HG03354 (cell line): ENCODE measurements around the gene RNF34.
A peak's percentile ranks its signal among the peaks of the same experiment; 100 is the strongest.
"Not testable (repeated sequence)": the region's sequence is repeated elsewhere in the genome, so short reads cannot be mapped to it uniquely, and the experiment has no call there.

ENCODE experiments used
- ATAC-seq: cut with Tn5 transposase; IDR thresholded peaks from one replicate; pipeline ENCODE4 v1.9.1; 2021; ENCODE audit warnings: mild to moderate bottlenecking; ENCODE audit not compliant: unreplicated experiment, poor library complexity, severe bottlenecking

The RNF34 gene

GRCh38 chr12:121384891-121385290 lies 15.0 kb upstream of the RNF34 start:
- ATAC-seq = not testable (repeated sequence)

GRCh38 chr12:121388421-121388981 lies 11.4 kb upstream of the RNF34 start:
- ATAC-seq = no peak

- ATAC-seq = no peak
Observed at GRCh38 chr12:121390856-121391255, 9.1 kb upstream of the RNF34 start.

GRCh38 chr12:121391619-121392324 lies 8.1 kb upstream of the RNF34 start:
- peak; percentile 47 for ATAC-seq

GRCh38 chr12:121392325-121392716 lies 7.6 kb upstream of the RNF34 start:
- no peak for ATAC-seq

- ATAC-seq = no peak
Observed at GRCh38 chr12:121397521-121397920, 2.4 kb upstream of the RNF34 start.

- no peak for ATAC-seq
Observed at GRCh38 chr12:121398355-121398754, 1.6 kb upstream of the RNF34 start.

- peak; percentile 45 for ATAC-seq
Observed at GRCh38 chr12:121400332-121401139, 618 bp downstream of the RNF34 start.

- no peak for ATAC-seq
Observed at GRCh38 chr12:121403721-121404120, 3.8 kb downstream of the RNF34 start.

- no peak for ATAC-seq
Observed at GRCh38 chr12:121404734-121405133, 4.8 kb downstream of the RNF34 start.

GRCh38 chr12:121405211-121405610 lies 5.3 kb downstream of the RNF34 start:
- ATAC-seq = no peak

- no peak for ATAC-seq
Observed at GRCh38 chr12:121413917-121414316, 14.0 kb downstream of the RNF34 start.

- no peak for ATAC-seq
Observed at GRCh38 chr12:121417847-121418246, 17.9 kb downstream of the RNF34 start.

- ATAC-seq = no peak
Observed at GRCh38 chr12:121420109-121420508, 20.2 kb downstream of the RNF34 start.

GRCh38 chr12:121423253-121423652 lies 23.3 kb downstream of the RNF34 start:
- no peak for ATAC-seq

GRCh38 chr12:121423682-121424623 lies 24.0 kb downstream of the RNF34 start:
- no peak for ATAC-seq

- ATAC-seq = no peak
Observed at GRCh38 chr12:121424624-121424975, 24.7 kb downstream of the RNF34 start.

GRCh38 chr12:121427556-121428050 lies 27.7 kb downstream of the RNF34 start:
- ATAC-seq = no peak

GRCh38 chr12:121428883-121429282 lies 29.0 kb downstream of the RNF34 start:
- ATAC-seq = no peak
